Posterior cingulate gyrus (tissue), 11 donors: Measurements from ENCODE around the gene DESI1.
"Not testable (repeated sequence)": the region's sequence is repeated elsewhere in the genome, so short reads cannot be mapped to it uniquely, and the experiment has no call there.

ENCODE experiments used
- DNase-seq, 10 donors: peaks; one replicate each; pipeline versions ENCODE4 v3.0.0 to v3.0.0-alpha.2; 2020 to 2021; ENCODE audit warnings: mixed read lengths in 3 of 10
- intact Hi-C: fragments of 100-400 bp; cut with DNase I; formaldehyde crosslinking; loops from one replicate; pipeline ENCODE4 v1.15.1; 2023

The DESI1 gene

DNA sequence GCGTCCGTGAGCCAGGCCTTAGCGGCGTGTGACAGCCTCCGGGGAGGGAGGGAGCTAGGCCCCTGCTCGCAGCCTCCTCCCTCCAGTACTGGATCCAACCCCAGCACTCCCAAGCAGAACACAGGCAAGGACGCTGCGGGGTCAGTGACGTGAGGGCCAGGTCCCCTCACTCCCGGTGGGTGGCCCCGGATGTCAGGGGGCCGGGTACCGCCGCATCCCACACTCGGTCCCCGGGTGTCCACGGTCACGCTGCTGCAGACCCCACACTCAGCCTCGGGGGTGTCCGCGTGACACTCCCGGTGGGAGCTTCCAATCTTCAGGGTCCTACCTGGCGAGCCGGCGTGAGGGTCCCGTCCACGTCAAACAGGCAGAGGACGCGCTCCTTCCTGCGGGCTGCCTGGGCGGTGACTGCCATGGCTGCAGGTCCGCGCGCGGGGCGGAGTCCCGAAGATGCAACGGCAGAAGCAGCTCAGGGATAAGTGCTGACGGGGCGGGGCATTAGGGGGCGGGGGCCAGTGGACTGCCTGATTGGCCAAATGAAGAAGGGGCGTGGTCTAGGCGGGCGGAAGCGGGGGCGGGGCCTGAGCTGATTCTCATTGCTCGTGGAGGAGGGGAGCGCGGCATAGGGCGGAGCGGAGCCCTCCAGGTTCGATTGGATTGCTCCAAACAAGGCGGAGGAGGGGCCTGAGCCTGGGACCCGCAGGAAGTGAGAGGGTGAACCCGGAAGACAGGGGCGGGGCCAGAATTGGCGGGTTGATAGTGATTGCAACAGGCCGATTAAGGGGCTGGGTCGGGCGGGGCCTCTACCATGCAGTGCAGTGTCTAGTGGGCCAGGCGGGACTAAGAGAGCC lies 31.2 kb downstream of the DESI1 start, which contains the start of gene PMM1:
Gene PMM1, minus strand, starts transcription at position 450 of the 851 bp plus-strand sequence. Its CDS starts 35 bp downstream, at position 415.
- peak; percentile 100 for DNase-seq
- intact Hi-C loops = loop anchor here (5.0 kb wide), 1 partner anchor 47 kb away; the partner anchor contains the start of gene POLR3H

DNA sequence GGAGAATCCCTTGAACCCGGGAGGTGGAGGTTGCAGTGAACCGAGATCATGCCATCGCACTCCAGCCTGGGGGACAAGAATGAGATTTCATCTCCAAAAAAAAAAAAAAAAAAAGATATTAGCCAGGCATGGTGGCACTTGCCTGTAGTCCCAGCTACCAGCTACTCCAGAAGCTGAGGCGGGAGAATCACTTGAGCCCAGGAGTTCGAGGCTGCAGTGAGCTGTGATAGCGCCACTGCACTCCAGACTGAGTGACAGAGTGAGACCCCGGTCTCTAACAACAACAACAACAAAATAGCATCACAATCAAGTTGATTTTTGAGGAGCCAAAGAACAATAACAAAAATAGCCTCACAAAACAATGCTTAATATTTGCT lies 33.5 kb downstream of the DESI1 start:
- intact Hi-C loops = loop anchor here (5.0 kb wide), 1 partner anchor 45 kb away; the partner anchor contains the start of gene POLR3H

DNA sequence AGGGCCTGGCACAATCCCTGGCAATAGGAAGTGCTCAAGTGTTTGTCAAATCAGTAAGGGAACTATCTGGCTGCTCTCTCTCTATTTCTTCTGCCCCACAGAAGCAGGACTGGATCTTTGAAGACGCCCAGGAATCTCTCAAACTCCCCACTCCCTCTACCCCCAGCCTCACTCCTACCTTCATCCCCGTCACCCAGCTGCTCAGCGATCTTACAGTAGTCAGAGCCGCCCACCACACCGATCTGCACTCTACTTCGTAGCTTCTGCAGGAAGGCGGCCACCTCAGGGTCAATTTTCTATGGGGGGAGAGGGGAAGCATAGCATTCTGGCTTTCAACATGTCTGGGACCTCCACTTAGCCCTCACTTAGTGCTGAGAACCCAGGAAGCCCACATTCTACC lies 34.9 kb downstream of the DESI1 start:
- intact Hi-C loops = loop anchor here (5.0 kb wide), 1 partner anchor 44 kb away; the partner anchor contains the start of gene POLR3H
- DNase-seq = peak in 1 of 10 donors; percentile 49

More for the DNA sequence above, 33.5 kb downstream of the DESI1 start:
- peak in 1 of 10 donors; percentile 22 for DNase-seq

DNA sequence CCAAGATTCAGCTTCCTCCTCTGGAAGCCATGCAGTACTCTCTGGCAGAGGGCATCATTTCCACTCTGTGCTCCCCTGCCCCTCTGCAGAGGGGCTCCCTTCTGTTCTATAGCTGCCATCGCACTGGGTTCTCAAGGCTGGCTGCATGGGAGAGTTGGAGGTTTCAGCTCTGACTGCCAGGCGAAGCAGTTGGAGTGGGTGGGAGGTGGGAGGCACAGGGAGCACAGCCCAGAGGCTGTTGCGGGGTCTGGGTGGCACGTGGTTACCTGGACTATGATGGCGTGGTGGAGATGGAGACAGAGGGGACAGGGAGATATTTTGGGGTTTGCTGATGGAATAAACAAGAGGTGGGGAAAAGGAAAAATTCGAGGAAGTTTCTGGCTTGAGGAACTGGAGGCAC lies 36.0 kb downstream of the DESI1 start:
- intact Hi-C loops = loop anchor here (5.0 kb wide), 1 partner anchor 43 kb away; the partner anchor contains the start of gene POLR3H

DNA sequence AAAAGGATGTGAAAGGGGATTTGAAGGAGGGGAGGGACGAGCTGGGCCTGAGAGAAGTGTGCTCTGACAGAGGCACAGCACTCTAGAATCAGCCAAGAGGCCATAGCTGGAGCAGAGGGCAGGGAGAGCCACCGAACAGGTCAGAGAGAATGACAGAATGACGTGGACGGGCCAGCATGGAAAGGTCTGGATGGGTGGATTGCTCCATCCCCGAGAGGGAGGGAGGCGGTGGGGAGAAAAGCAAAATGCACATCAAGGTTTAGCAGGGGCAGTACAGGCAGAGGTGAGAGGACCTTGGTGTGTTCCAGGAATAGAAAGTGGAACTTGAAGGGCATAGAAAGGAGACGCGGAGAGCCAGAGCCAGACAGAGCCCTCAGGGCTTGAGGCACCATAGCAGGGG lies 38.1 kb downstream of the DESI1 start:
- no peak for DNase-seq
- intact Hi-C loops = no loop called here

More for the DNA sequence above, 36.0 kb downstream of the DESI1 start:
- DNase-seq = peak in 1 of 10 donors; percentile 84

DNA sequence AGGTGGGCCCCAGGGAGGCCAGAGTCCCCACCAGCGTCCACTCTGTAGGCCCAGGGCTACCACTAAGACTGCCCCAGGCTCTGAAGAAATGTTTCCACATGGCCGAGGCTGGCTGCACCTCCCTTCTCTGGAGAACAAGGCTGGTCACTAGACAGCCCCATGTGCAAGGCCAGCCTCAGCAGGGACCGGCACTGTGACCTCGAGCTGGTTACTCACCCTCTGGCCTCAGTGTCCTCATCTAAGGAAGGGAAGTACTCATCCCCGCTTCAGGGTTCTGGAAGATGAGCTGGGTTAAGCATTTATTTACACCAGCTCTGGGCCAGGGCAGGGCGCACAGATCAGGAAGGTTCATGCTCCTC lies 40.9 kb downstream of the DESI1 start:
- no peak for DNase-seq
- intact Hi-C loops = no loop called here

DNA sequence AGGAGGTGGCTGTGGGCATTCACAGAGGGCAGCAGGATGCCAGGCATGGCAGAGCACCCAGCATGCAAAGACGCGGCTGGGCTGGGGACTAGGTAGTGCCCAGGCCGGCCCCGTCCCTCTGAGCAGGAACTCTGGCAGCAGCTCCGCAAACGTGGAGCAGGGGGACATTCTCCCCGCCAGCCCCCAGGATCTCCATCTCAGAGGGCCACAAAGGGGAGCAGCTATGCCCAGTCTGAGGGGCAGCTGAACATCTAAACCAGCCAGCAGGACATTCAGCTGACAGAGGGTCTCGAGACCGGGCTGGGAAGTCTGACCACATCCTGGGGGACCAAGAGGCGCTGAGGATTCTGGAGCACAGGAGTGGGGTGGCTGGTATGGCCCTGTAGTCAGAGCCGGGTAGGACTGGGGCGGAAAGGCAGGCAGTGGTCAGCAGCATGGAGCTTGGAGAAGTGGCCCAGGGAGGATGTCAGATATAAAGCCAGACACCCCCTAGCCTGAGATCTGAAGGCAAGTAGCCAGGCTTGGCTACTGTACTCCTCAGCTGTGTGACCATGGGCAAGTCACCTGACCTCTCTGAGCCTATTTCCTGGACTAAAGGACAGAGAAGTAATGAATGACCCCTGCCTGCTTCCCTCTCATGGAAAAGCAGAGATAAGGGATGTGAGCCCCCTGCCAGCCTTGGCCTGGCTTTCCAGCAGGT lies 41.4 kb downstream of the DESI1 start:
- intact Hi-C loops = no loop called here
- peak in 1 of 10 donors; percentile 59 for DNase-seq

DNA sequence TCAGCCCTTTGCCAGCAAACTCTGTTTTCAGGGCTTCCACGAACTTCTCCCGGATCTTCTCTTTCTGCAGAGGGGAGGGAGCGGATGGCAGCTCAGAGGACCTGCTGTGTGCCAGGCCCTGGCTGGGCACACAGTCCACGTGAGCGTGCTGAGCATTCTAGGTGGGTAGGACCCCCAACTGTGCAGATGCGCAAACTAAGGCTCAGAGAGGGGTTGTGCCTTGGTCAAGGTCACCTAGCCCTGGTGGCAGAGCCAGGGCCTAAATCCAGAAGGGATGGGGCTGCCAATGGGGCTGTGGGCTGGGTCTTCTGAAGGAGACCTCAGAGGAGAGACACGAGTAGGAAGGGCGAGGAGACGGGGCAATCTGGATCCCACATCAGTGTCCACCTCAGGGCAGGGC lies 42.0 kb downstream of the DESI1 start:
- intact Hi-C loops = no loop called here

DNA sequence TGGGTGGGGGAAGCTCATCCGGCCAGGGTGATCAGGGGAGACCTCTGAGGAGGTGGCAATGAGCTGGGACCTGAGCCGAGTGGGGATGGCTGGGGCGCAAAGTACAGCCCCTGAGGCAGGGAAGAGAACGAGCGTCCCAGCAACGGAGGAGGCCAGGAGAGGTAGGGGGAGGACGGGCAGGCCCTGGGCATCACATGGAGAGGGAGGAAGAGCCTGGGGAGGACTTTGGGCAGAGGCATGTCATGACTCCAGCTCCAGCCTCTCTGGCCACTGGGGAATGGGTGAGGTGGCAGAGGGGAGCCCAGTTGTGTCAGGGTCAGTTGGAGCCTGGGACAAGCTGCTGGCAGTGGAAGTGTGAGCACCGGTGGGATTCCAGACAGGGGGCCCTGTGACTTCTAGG lies 42.7 kb downstream of the DESI1 start:
- no peak for DNase-seq
- intact Hi-C loops = no loop called here

More for the DNA sequence above, 42.0 kb downstream of the DESI1 start:
- peak in 1 of 10 donors; percentile 21 for DNase-seq

DNA sequence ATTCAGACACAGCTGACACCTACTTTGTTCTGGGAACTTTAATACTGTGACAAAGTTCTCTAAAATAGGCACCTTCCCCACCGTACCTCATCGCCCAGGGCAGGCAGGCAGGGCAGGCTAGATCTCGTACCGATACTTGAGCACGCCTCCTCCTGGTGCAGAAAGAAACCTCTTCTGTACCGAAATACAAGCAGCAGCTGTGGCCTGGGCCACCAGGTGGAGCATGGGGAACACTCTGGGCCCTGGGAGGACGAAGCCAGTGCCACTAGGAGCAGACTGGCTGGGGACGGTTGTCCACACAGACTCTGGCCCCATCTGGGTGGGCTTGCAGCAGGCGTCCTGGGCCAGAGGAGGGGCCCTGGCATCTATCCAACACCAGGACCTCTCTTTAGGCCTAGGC lies 44.0 kb downstream of the DESI1 start:
- peak in 5 of 10 donors; percentile 49 to 94 (median 60) for DNase-seq
- intact Hi-C loops = no loop called here

DNA sequence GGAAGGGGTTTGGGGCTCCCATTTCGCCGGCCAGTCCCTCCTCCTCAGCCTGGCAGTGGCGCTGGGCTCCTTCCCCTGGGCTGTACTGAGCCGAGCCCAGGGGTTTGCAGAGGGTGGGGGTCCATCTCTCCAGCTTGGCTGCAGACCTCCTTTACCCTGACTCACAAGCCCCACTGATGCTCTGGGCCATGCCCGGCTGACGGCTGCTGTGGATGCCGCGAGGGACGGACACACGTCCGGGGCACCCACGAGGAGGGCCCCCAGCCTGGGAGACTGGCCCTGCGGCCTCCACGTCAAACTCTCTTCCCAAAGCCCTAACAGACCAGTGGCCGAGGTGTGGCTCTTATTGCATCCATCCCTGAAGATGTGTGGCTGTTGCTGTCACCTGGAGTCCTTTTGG lies 45.3 kb downstream of the DESI1 start:
- intact Hi-C loops = no loop called here
- no peak for DNase-seq

DNA sequence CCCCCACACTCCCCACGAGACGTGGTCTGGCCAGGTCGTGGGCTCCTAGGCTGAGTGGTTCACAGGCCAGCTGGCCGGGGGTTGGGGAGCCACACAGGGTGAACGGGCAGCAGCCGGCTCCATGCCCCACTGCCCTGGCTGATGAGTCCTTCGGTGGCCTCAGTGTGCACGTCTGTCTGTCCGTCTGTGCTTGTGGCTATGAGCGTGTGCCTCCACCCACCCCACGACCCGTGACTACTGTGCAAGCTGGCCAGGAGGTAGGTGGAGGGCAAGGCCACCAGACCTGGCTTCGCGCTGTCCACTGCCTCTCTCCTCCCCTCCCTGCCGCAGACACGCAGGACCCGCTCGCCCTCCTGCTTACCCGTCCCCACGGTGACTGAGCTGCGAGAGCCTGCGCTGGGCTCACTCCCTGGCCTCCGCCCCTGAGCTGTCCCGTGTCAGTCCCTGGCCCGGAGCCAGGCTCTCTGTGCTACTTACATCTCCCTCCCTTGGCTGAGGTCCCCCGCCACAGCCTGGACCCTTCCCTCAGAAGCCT lies 45.9 kb downstream of the DESI1 start:
- DNase-seq = peak in 1 of 10 donors; percentile 37

DNA sequence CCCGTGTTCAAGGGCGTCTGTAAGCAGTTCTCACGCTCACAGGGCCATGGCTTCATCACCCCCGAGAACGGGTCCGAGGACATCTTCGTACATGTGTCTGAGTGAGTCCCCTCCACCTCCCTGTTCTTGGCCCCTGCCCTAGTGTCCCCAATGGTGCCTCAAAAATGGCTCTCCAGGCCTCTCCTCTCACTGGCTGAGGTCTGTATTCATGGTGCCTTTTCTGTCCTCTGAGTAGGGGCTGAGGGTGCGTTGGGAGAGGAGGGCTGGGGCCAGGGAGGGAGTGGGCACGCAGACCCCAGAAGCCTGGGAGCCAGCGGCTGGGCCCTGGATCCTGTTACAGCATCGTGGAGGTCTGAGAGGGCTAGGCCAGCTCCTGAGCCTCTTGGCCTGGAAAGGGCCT lies 47.2 kb downstream of the DESI1 start:
- DNase-seq = no peak
- intact Hi-C loops = no loop called here

More for the DNA sequence above, 45.9 kb downstream of the DESI1 start:
- intact Hi-C loops = no loop called here

DNA sequence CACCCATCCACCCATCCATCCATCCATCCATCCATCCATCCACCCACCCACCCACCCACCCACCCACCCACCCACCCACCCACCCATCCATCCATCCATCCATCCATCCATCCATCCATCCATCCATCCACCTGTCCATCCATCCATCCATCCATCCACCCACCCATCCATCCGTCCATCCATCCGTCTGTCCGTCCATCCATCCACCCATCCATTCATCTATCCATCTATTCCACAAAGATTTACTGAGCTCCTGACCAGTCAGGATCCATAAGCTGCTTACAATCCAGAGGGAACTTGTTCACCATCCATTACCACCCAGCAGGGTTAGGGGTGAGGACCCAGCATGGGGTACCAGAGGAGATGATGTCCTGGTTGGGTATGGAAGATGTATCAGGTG lies 48.5 kb downstream of the DESI1 start:
- DNase-seq, intact Hi-C loops: not testable (repeated sequence)

DNA sequence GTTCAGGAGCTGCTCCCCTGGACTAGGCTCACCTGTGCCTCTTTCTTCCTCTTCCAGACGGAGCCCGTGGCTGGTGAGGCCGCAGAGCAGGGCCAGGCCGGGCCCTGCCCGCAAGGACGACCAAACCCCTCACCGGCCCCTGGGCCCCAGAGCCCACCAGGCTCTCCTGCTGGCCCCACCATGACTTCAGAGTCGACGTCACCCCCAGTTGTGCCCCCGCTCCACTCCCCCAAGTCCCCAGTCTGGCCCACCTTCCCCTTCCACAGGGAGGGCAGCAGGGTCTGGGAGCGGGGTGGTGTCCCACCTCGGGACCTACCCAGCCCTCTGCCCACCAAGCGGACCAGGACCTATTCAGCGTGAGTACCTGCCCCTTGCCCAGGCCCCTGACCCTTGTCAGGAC lies 49.1 kb downstream of the DESI1 start:
- DNase-seq = peak in 1 of 10 donors; percentile 52
- intact Hi-C loops = no loop called here

DNA sequence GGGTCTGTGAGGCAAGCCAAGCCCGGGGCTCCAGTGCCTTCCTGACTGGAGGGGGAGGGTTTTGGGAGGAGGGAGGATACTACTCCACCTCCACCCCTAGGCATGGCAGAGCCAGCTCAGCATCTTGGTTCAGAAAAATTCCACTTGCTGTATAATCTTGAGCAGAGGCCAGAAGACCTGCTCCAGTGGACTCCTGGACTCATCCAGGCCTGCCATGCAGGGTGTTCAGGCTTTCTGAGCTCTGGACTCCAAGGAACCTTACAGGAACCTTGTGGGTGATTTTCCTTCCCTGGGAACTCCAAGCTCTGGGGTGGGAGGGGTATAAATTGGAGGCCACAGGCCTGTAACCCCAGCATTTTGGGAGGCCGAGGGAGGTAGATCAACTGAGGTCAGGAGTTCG lies 50.6 kb downstream of the DESI1 start:
- intact Hi-C loops = no loop called here
- no peak for DNase-seq

DNA sequence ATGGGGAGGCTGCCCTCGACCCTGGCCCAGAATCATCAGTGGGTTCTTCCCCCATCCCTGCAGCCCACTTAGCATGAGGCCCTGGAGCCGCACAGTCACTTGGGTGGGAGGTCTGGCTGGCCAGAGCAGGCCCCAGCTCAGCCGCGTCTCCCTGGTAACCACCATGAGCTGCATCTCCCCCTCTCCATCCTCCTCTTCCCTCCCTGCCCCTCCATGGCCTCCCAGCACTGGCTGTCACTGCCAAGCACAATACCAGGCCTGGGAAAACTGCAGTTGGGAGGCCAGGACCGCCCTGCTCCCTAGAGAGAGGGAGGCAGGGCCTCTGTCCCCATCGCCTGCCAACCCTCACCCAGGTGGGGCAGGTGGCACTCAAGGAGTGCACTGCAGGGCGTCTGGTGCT lies 52.0 kb downstream of the DESI1 start:
- intact Hi-C loops = no loop called here
- peak in 2 of 10 donors; percentile 72 to 77 for DNase-seq

DNA sequence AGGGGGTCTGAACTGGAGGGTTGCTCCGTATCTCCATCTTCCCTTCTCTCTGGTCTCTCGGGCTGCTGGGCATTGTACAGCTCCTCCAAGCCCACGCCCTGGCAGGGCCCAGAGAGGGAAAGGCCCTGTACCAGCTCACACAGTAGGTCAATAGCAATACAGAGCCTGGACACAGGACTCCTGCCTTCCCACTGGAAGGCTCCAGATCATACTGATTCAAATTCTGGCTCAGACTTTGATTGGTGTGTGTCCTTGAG lies 53.4 kb downstream of the DESI1 start:
- intact Hi-C loops = no loop called here
- no peak for DNase-seq

DNA sequence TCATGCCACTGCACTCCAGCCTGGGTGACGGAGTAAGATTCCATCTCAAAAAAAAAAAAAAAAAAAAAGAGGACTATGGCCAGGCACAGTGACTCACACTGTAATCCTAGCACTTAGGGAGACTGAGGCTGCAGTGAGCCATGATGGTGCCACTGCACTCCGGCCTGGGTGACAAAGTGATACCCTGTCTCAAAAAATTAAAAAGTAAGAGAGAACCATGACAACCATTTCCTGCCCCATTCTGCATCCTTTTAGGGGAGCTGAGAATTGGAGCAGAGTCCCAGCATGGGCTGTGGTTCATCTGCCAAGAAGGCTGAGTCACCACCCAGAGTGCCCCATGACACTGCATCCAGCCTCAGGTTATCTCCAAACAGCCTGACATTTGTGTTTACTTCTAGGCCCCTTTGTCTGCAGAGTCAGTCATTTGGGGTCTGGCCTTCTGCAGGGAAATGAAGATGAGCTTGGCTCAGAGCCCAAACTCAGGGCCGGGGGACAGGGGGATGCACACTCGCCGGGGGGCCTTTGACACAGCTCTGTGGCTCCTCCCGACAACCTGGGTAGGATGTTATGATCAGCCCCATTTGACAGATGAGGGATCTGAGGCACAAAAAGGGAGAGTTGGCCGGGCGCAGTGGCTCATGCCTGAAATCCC lies 55.3 kb downstream of the DESI1 start:
- intact Hi-C loops = no loop called here
- DNase-seq = peak in 1 of 10 donors; percentile 54

DNA sequence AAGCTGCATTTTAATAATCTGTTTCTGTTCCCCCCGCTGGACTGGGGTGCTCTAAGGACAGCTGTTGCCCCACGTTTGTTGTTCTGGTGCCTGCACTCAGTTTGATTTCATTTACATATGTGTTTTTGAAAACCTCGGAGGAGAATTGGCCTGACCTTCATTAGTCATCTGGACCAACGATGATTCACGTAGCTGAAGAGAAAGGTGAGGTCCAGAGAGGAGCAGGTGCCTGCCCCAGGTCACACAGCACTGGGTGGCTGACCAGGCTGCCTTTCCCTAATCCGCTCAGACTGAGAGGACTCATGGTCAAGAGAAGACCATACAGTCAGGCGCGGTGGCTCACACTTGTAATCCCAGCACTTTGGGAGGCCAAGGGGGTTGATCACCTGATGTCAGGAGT lies 56.3 kb downstream of the DESI1 start:
- DNase-seq = no peak
- intact Hi-C loops = no loop called here
